Measurements from ENCODE around the gene ODC1.

ODC1 gene

GRCh38 chr2:10476723-10477442 is 28.8 kb upstream of the ODC1 start:
- TF ChIP-seq EP300 (IDR thresholded peaks at IDR 0.05; ENCODE audit: borderline replicate concordance) (no peak), TAF1 (IDR thresholded peaks at IDR 0.05; ENCODE audit: low read depth) (no peak), TCF12 (IDR thresholded peaks at IDR 0.05; ENCODE audit: low read depth) (no peak), REST (IDR thresholded peaks at IDR 0.05; ENCODE audit: low read depth) (no peak), NFIC (IDR thresholded peaks at IDR 0.05) (no peak), CEBPB (IDR thresholded peaks at IDR 0.05) (no peak), RAD21 (IDR thresholded peaks at IDR 0.05; ENCODE audit: low read depth) (no peak), CREB1 (IDR thresholded peaks at IDR 0.05; ENCODE audit: low read depth) (no peak)
- TF ChIP-seq, protein P1, sequence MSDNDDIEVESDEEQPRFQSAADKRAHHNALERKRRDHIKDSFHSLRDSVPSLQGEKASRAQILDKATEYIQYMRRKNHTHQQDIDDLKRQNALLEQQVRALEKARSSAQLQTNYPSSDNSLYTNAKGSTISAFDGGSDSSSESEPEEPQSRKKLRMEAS (IDR thresholded peaks at IDR 0.05): no peak
- TF ChIP-seq, protein P2, sequence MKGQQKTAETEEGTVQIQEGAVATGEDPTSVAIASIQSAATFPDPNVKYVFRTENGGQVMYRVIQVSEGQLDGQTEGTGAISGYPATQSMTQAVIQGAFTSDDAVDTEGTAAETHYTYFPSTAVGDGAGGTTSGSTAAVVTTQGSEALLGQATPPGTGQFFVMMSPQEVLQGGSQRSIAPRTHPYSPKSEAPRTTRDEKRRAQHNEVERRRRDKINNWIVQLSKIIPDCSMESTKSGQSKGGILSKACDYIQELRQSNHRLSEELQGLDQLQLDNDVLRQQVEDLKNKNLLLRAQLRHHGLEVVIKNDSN (IDR thresholded peaks at IDR 0.05): no peak

DNA sequence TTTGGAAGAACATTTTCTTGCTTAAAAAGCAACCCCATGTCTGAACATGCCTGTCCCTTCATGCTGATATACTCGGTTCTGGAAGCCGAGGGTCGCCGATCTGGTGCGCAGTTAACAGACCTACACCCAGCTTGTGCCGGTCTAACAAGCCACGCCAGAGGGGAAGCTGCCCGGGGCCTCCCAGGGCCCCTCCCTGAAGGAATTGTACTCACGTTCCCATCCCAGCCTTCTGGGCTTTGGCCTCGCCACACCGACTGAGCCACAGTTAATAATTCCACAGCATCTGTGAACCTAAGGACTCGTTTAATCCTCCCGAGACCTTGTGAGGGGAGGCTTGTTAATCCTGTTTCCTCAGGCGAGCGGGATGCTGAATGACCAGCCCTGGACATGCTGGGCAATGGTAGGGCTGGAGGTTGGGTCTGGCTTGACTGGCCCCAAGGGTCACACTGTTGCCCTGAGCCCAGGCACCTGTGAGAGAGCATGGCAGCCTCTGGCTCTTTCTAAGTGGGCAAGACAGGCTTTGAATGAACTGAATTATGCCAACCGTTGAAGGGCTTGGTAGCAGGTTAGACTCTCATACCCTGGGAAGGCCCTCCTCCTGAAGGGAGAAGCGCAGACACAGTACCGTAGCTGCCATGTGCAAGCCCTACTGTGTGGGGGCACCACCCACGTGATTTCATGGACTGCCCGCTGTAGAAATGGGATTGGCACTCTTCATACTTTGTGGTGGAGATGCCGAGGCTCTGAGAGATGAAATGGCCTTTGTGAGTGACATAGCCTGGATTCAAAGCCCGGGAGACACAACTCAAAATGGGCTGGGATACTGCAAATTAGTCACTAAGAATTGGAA is 27.9 kb upstream of the ODC1 start:
- TF ChIP-seq, protein P1 (IDR thresholded peaks at IDR 0.05): no peak
- TF ChIP-seq FOXM1 (IDR thresholded peaks at IDR 0.05; ENCODE audit: borderline replicate concordance, low read depth) (no peak), EGR1 (IDR thresholded peaks at IDR 0.05) (no peak)
- TF ChIP-seq, protein P2 (IDR thresholded peaks at IDR 0.05): no peak

- TF ChIP-seq ZBTB7A (IDR thresholded peaks at IDR 0.05; ENCODE audit: low read depth): no peak
- TF ChIP-seq YY1 (IDR thresholded peaks at IDR 0.05; ENCODE audit: low read depth): no peak
- no peak for TF ChIP-seq NFIC (IDR thresholded peaks at IDR 0.05)
- no peak for TF ChIP-seq EP300 (IDR thresholded peaks at IDR 0.05; ENCODE audit: borderline replicate concordance)
- TF ChIP-seq CEBPB (IDR thresholded peaks at IDR 0.05): no peak
- no peak for TF ChIP-seq TAF1 (IDR thresholded peaks at IDR 0.05; ENCODE audit: low read depth)
These were observed 27.1 kb upstream of the ODC1 start for GRCh38 chr2:10475221-10475722.

GRCh38 chr2:10473121-10473756 is 25.1 kb upstream of the ODC1 start:
- no peak for TF ChIP-seq EGR1 (IDR thresholded peaks at IDR 0.05)
- no peak for TF ChIP-seq RAD21 (IDR thresholded peaks at IDR 0.05; ENCODE audit: low read depth)
- no peak for TF ChIP-seq FOXM1 (IDR thresholded peaks at IDR 0.05; ENCODE audit: borderline replicate concordance, low read depth)
- no peak for TF ChIP-seq CREB1 (IDR thresholded peaks at IDR 0.05; ENCODE audit: low read depth)
- TF ChIP-seq, protein P2 (IDR thresholded peaks at IDR 0.05): no peak

DNA sequence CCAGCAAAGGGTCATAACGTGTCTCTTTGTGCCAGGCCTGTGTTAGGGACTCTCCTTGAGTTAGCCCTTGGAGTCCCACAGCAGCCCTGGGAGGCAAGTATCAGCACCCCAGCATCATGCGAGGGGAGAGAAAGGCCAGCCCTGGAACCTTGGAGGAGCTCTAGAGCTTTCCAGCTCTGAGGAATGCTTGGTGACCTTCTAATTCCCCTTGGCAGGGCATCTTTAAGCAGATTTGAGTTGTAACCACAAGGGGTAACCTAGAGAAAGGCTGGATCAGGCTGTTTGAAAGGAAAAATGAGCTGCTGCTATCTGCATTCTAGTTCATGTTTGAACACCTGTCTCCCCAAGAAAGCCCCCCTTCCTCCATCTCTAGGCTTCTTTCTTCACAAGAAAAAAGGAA is 23.8 kb upstream of the ODC1 start:
- TF ChIP-seq CEBPB (IDR thresholded peaks at IDR 0.05): no peak
- TF ChIP-seq REST (IDR thresholded peaks at IDR 0.05; ENCODE audit: low read depth): no peak
- TF ChIP-seq, protein P1 (IDR thresholded peaks at IDR 0.05): no peak
- no peak for TF ChIP-seq ZBTB7A (IDR thresholded peaks at IDR 0.05; ENCODE audit: low read depth)
- TF ChIP-seq FOXM1 (IDR thresholded peaks at IDR 0.05; ENCODE audit: borderline replicate concordance, low read depth): no peak
- TF ChIP-seq TAF1 (IDR thresholded peaks at IDR 0.05; ENCODE audit: low read depth): no peak
- TF ChIP-seq, protein P2 (IDR thresholded peaks at IDR 0.05): no peak
- TF ChIP-seq EGR1 (IDR thresholded peaks at IDR 0.05): no peak
- no peak for TF ChIP-seq TCF12 (IDR thresholded peaks at IDR 0.05; ENCODE audit: low read depth)
- TF ChIP-seq NFIC (IDR thresholded peaks at IDR 0.05): no peak
- TF ChIP-seq CREB1 (IDR thresholded peaks at IDR 0.05; ENCODE audit: low read depth): no peak
- TF ChIP-seq EP300 (IDR thresholded peaks at IDR 0.05; ENCODE audit: borderline replicate concordance): no peak
- TF ChIP-seq TEAD4 (IDR thresholded peaks at IDR 0.05): no peak
- TF ChIP-seq YY1 (IDR thresholded peaks at IDR 0.05; ENCODE audit: low read depth): no peak
- TF ChIP-seq RAD21 (IDR thresholded peaks at IDR 0.05; ENCODE audit: low read depth): no peak

Data from Ishikawa (cell line).